ENCODE results near the gene FOXP4.

FOXP4 gene

DNA sequence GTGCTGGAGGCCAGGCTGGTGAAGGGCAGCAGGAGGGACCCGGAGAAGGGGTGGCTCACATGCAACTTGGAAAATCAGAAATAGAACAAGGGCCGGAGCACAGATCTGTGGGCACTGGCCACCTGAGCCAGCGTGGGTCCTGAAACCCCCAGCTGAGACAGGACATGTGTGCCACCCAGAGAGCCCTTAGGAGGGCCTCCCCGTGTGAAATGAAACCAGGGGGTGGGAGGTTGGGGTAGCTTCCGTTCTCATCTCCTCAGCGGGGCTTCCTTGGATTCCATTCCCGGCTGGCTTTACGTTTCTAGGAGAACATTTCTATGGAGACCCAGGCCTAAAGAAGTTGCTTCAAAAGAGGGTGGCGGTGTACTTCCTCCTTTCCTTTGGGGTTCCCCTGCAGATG, 5.7 kb downstream of the FOXP4 start:
- DNase-seq (ENCODE audit: low read depth) = no peak
- TF ChIP-seq, protein P1, sequence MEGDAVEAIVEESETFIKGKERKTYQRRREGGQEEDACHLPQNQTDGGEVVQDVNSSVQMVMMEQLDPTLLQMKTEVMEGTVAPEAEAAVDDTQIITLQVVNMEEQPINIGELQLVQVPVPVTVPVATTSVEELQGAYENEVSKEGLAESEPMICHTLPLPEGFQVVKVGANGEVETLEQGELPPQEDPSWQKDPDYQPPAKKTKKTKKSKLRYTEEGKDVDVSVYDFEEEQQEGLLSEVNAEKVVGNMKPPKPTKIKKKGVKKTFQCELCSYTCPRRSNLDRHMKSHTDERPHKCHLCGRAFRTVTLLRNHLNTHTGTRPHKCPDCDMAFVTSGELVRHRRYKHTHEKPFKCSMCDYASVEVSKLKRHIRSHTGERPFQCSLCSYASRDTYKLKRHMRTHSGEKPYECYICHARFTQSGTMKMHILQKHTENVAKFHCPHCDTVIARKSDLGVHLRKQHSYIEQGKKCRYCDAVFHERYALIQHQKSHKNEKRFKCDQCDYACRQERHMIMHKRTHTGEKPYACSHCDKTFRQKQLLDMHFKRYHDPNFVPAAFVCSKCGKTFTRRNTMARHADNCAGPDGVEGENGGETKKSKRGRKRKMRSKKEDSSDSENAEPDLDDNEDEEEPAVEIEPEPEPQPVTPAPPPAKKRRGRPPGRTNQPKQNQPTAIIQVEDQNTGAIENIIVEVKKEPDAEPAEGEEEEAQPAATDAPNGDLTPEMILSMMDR (conservative IDR thresholded peaks at IDR 0.05; ENCODE audit: low read length) = no peak
- no peak overlapping the region for H3K4me3 ChIP-seq (ENCODE audit: low read length)

DNA sequence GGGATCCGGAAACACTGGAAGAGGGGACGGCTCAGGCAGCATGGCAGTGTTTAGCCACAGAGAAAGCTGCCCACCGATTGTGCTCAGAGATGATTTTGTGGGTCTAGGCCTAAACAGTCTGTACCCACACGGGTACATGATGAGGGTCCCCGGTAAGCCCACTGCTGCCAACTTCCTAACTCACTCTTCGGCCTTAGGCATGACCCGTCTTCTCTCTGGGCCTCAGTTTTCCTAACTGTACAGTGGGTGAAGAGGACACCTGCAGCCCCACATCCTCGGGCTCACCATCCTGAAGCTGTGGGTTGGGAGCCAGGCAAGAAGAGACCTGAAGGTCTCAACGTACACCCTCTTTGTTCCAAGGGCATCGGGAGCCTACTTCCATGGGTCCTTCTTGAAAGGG, 6.5 kb downstream of the FOXP4 start:
- TF ChIP-seq, protein P1 (conservative IDR thresholded peaks at IDR 0.05; ENCODE audit: low read length) = no peak
- DNase-seq (ENCODE audit: low read depth) = no peak
- H3K4me3 ChIP-seq (ENCODE audit: low read length) = no peak overlapping the region

DNA sequence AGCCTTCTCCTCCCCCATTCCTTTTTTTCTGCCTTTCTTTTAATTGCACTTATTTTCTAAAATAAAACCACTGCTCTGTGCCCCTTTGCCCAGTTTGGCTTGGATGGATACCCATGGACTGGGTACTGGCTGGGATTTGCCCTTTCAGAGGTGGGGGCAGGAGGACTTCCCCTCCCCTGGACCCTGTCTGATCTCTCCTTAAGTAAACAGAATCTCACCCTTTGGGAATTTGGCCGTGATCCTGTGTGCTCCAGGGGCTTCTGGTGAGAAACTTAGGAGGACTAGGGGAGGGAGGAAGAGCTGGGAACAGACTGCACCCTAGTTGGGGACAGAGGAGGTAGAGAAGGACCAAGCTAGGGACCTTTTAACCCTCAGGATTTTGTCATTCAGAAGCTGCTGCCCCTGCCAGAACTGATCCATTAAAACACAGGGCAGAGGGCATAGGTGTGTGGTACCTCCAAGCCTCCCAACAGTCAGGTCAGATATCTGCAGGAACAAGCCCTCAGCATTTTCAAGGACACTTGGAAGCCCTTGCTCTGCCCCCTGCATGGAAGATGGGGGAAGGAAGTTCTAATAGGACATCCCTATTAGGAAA, 7.3 kb downstream of the FOXP4 start:
- TF ChIP-seq, protein P1 (conservative IDR thresholded peaks at IDR 0.05; ENCODE audit: low read length) = no peak
- no peak for DNase-seq (ENCODE audit: low read depth)
- no peak overlapping the region for H3K4me3 ChIP-seq (ENCODE audit: low read length)

DNA sequence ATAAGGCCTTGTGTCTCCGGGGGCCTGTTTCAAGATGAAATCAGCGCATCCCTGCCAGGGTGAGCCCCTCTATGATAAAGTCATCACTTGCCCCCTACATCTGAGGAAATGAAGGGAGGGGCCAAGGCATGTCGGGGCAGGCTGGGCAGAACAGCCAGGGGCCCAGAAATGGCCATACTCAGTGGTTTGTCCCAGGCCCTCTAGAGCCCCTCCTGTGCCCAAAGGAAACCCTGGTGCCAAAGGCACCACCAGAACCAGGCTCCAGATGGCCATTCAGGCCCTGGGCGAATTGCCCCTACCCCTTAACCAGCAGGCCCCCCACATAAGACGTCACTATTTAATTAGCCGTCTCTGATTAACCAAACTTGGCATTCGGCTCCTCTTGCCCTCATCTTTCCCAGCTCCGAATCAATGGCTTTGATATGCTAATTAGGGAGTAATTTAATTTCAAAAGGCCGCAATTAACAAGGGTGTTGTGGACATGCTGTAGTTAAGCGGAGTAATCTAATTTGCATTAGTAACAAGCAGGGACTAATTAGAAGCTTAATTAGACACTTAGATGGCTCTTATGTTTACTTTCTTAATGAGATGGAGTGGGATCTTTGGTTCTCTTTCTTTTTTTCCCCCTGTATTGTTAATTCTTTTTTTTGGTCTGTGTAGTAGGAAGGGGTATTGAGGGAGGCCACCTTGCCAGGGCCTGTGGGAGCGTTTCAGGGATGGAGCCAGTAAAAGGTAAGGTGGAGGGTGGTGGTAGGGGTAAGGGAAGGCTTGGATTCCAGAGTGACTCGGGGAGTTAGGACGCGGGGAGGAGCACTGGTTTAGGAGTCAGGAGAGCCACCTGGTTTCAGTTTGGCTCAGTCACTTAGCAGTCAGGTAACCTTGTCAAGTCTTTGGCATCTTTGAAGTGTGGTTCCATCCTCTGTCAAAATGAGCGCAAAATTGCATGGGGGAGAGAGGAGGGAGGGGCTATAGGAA, 9.4 kb downstream of the FOXP4 start:
- DNase-seq (ENCODE audit: low read depth) = no peak
- TF ChIP-seq, protein P1 (conservative IDR thresholded peaks at IDR 0.05; ENCODE audit: low read length) = no peak
- no peak overlapping the region for H3K4me3 ChIP-seq (ENCODE audit: low read length)

DNA sequence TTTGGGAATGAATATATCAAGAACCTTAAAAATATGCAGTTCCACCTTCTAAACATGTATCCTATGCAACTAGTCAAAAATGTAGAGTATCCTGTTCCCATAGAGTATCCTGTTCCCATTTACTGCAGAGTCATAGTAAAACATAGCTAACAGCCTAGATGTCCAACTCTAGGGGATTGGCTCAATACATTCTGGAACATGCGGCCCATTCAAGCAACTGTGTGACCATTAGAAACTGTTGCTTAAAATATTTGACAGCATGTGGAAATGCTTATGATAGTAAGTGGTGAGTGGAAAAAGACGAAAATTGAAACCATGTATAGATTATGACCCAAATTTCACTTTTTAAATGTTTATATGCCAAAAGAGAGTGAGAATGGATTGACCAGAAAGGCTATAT, 11.2 kb downstream of the FOXP4 start:
- TF ChIP-seq, protein P1 (conservative IDR thresholded peaks at IDR 0.05; ENCODE audit: low read length) = no peak
- no peak overlapping the region for H3K4me3 ChIP-seq (ENCODE audit: low read length)
- DNase-seq (ENCODE audit: low read depth) = no peak

DNA sequence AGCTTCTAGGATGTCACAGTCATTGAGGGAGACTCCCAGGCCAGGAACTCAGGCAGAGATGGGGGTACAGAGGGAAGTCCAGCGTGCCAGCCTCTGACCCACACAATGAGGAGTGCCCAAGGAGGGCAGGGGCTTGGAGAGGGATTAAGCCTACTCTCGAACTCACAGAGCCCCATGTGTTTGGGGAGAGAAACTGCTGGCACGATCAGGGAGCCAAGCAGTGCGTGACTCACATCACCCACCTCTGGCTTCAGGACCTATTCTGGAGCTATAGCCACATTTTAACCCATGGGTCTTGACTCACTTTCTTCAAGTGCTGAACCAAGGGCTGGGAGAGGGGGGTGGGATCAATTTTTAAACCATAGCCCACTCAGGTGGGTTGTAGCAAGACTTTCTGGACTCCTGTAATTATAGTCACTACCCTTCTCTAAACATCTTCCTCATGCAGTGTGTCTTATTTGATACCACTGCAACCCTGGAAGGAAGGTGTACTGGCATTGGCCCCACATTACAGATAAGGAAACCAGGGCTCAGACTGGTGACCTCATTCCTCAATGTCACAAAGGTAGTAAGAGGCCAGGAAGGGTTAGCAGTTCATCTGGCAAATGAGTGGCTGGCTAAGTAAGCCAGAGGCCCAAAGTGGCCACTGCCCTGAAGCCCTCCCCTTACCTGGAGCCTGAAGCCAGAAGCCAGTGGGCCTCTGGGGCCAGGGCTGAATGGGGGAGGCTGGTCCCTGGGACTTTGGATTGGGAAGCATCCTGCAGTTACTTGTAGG, 12.0 kb downstream of the FOXP4 start:
- TF ChIP-seq, protein P1 (conservative IDR thresholded peaks at IDR 0.05; ENCODE audit: low read length) = no peak
- no peak overlapping the region for H3K4me3 ChIP-seq (ENCODE audit: low read length)
- no peak for DNase-seq (ENCODE audit: low read depth)

All from AG10803 (cell line).